ENCODE data around the gene PAK2. TPM values are rescaled to one million over a fixed set of nuclear protein-coding genes. Genes with fewer than 3 reads are reported as not detected.

The PAK2 gene
- total and polyA plus RNA-seq, 9 of the 15 experiments (the other 6 are each of a cell fraction or from before 2014, with no cell fraction given): 13.2 to 72.4 (median 35.7) TPM

DNA sequence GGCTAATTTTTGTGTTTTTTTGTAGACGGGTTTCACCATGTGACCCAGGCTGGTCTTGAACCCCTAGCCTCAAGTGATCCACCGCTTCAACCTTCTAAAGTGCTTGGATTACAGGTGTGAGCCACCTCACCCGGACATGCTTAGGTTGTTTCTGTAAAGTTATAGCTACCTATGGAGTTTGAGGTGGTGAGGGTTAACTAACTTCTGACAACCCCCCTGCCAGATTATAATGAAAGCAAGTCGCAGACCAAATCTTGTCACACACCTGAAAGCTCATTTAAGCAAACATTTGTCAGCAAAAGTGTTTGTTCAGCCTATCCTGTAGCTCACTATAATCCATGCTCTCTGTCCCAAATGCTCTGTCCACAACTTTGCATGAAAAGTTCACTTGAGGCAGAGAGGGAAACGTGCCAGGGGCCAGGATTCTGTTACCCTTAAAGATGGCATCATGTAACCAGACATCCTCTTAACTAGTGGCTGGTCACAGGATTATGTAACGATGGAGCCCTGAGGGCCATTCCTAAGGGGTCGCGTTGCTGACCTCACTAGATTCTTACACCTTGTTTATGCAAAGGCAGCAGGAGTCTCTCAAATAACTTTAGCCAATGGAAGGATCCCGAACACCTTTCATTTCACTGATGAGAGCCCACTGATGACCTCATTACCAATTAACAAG, 103.9 kb downstream of the PAK2 start:
- H3K79me2 ChIP-seq (ENCODE audit: control insufficient read depth, insufficient read depth, low read length): no peaks in the 10 kb centered on the region
- intact Hi-C loops (cut with micrococcal nuclease) (loop anchor here (2.0 kb wide), 1 partner anchor 99 kb away; the partner anchor contains the start of gene NCBP2), in situ Hi-C loops (cut with MboI) (no loop called here)
- H3K36me3 ChIP-seq (ENCODE audit: control insufficient read depth, insufficient read depth, low read length): no peaks in the 10 kb centered on the region
- ChIA-PET POLR2A (interaction anchor here (1.0 to 1.7 kb wide), 4 partner anchors 24 to 109 kb away, joined by 3 to 9 read pairs (median 6); partner anchors contain the start of genes NCBP2 and SENP5), CTCF (ENCODE audit: low intra/inter-chr PET ratio) (interaction anchor here (0.9 kb wide), 1 partner anchor 98 kb away, joined by 4 read pairs; no protein-coding TSS in a partner anchor)
- peak overlapping the region; percentile 90 for H3K27ac ChIP-seq (ENCODE audit: extremely low read depth, low read depth, low read length)
- peak overlapping the region; percentile 78 for H3K4me2 ChIP-seq (ENCODE audit: insufficient read depth, low read length)
- WGBS (ENCODE audit: insufficient coverage, low coverage, missing lambda C conversion rate): 59% methylated on average over 9 of the region's 9 CpGs
- peaks cover 11 to 23% of the 10 kb centered on the region in 2 experiments for H3K4me1 ChIP-seq (replicated peaks in 1 of 2; ENCODE audit: control insufficient read depth in 2 of 2, insufficient read depth in 2 of 2, low read length in 2 of 2)
- FAIRE-seq: no peak
- DNase-seq (ENCODE audit: extremely low read depth in 1 of 4, low spot score in 3 of 4): peak in 1 of 4 experiments; percentile 20
- peak overlapping the region; percentile 39 to 67; a peak in 3 of 4 replicates for H3K9ac ChIP-seq (ENCODE audit: insufficient read depth in 1 of 2, low read depth in 2 of 2, low read length in 2 of 2)
- ATAC-seq: no peak
- H3K9me3 ChIP-seq (replicated peaks; ENCODE audit: control insufficient read depth, insufficient read depth, low read depth, low read length): no peaks in the 10 kb centered on the region
- no peaks in the 10 kb centered on the region for H3K27me3 ChIP-seq (ENCODE audit: control insufficient read depth in 2 of 2, insufficient read depth in 2 of 2, low read length in 2 of 2)
- H2AFZ ChIP-seq (ENCODE audit: low read depth, low read length): peak overlapping the region; percentile 95
- no peak overlapping the region for H3K4me3 ChIP-seq
- H4K20me1 ChIP-seq (replicated peaks; ENCODE audit: control insufficient read depth, insufficient read depth, low read length): no peaks in the 10 kb centered on the region
- BruUV-seq (replicated peaks): no TSS peak
- H3K9me1 ChIP-seq (ENCODE audit: control insufficient read depth, insufficient read depth, low read length): no peaks in the 10 kb centered on the region
- TF ChIP-seq, protein P1, sequence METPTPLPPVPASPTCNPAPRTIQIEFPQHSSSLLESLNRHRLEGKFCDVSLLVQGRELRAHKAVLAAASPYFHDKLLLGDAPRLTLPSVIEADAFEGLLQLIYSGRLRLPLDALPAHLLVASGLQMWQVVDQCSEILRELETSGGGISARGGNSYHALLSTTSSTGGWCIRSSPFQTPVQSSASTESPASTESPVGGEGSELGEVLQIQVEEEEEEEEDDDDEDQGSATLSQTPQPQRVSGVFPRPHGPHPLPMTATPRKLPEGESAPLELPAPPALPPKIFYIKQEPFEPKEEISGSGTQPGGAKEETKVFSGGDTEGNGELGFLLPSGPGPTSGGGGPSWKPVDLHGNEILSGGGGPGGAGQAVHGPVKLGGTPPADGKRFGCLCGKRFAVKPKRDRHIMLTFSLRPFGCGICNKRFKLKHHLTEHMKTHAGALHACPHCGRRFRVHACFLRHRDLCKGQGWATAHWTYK (CRISPR knock-in tag; IDR thresholded peaks at IDR 0.05): 0 out of 2 replicates have a peak, but pooled peaks have one; percentile 14
- TF ChIP-seq, protein P2, sequence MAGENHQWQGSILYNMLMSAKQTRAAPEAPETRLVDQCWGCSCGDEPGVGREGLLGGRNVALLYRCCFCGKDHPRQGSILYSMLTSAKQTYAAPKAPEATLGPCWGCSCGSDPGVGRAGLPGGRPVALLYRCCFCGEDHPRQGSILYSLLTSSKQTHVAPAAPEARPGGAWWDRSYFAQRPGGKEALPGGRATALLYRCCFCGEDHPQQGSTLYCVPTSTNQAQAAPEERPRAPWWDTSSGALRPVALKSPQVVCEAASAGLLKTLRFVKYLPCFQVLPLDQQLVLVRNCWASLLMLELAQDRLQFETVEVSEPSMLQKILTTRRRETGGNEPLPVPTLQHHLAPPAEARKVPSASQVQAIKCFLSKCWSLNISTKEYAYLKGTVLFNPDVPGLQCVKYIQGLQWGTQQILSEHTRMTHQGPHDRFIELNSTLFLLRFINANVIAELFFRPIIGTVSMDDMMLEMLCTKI (IDR thresholded peaks at IDR 0.05; ENCODE audit: partially characterized antibody): no peak
- TF ChIP-seq COPS2 (conservative IDR thresholded peaks at IDR 0.05): no peak
- TF ChIP-seq, protein P3, sequence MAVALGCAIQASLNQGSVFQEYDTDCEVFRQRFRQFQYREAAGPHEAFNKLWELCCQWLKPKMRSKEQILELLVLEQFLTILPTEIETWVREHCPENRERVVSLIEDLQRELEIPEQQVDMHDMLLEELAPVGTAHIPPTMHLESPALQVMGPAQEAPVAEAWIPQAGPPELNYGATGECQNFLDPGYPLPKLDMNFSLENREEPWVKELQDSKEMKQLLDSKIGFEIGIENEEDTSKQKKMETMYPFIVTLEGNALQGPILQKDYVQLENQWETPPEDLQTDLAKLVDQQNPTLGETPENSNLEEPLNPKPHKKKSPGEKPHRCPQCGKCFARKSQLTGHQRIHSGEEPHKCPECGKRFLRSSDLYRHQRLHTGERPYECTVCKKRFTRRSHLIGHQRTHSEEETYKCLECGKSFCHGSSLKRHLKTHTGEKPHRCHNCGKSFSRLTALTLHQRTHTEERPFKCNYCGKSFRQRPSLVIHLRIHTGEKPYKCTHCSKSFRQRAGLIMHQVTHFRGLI (CRISPR knock-in tag; IDR thresholded peaks at IDR 0.05): no peak
- no peak for TF ChIP-seq ZNF140 (CRISPR knock-in tag; IDR thresholded peaks at IDR 0.05)
- no peak for TF ChIP-seq ZNF79 (CRISPR knock-in tag; IDR thresholded peaks at IDR 0.05; ENCODE audit: low read depth)
- TF ChIP-seq HMG20B (CRISPR knock-in tag; IDR thresholded peaks at IDR 0.05): no peak
- no peak for TF ChIP-seq XRCC3 (IDR thresholded peaks at IDR 0.05)
- no peak for TF ChIP-seq NFXL1 (CRISPR knock-in tag; IDR thresholded peaks at IDR 0.05)
- TF ChIP-seq, protein P4, sequence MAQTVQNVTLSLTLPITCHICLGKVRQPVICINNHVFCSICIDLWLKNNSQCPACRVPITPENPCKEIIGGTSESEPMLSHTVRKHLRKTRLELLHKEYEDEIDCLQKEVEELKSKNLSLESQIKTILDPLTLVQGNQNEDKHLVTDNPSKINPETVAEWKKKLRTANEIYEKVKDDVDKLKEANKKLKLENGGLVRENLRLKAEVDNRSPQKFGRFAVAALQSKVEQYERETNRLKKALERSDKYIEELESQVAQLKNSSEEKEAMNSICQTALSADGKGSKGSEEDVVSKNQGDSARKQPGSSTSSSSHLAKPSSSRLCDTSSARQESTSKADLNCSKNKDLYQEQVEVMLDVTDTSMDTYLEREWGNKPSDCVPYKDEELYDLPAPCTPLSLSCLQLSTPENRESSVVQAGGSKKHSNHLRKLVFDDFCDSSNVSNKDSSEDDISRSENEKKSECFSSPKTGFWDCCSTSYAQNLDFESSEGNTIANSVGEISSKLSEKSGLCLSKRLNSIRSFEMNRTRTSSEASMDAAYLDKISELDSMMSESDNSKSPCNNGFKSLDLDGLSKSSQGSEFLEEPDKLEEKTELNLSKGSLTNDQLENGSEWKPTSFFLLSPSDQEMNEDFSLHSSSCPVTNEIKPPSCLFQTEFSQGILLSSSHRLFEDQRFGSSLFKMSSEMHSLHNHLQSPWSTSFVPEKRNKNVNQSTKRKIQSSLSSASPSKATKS (CRISPR knock-in tag; IDR thresholded peaks at IDR 0.05): no peak
- TF ChIP-seq POU5F1 (IDR thresholded peaks at IDR 0.05; ENCODE audit: borderline replicate concordance, low read depth, low read length, partially characterized antibody): no peak
- TF ChIP-seq THRAP3 (IDR thresholded peaks at IDR 0.05; ENCODE audit: borderline replicate concordance): no peak
- TF ChIP-seq NFIC (IDR thresholded peaks at IDR 0.05): no peak
